A204.1 (cell line): ENCODE results near the gene GPATCH2L.

Experiments
- FAIRE-seq: peaks from 2 replicates; lab custom pipeline; 2012; peaks lifted over from hg19 to GRCh38; lab: Jason Lieb, UNC

The GPATCH2L gene

DNA sequence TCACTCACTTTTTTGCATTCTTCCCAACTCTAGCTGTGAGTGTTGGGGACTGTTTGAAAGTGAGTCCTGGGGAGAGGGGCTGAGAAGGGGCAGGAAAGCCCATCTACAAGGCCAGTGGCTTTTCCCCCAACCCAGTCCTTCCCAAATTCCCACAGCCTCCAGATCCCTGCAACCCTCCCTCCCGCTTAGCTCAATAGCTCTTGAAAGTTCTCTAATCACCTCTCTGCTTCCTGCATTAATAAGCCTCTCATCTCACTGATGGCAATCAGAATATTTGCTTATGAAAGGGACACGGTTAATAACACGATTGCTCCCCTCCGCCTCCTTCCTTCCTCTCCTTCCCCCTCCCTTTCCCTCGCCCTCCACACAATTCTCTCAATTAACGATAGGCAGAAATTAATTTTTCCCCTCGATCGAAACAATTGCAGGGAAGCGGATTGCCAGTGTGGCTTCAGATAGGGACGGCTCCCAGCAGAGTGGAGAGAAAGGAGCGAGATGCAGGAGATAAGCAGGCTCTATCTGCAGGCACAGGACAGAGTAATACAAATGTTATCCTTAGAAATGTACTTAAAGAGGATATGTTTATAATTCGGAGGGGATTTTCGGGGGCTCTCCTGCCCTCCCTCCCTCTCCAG is 15.1 kb upstream of the GPATCH2L start:
- FAIRE-seq: no peak

DNA sequence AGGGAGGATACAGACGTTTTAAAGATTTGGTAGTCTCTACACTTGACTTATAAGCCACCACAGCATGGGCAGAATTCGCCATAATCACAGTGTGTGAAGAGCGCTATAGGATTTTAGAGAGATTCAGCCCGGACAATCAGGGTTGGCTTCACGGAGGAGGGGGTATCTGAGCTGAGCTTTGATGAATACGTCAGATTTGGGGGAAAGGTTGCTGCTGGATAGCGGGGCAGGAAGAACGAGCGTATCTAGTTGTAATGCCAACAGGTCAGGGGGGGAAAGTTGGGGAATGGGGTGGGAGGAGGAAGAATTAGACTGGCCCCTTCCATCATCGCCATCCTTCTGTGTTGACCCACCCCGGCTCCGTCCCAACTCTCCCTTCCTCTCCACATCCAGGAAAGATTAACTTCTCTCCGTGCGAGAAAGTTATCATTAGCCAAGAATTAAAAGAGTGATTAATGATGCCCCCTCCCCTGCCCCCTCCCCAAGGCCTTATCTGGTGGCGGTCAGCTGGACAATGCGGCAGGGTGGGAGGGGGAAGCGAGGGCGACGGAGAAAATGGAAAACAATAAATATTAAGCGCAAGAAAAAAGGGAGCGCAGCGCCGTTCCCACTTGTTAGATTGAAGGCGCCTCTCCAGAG is 13.5 kb upstream of the GPATCH2L start:
- no peak for FAIRE-seq

DNA sequence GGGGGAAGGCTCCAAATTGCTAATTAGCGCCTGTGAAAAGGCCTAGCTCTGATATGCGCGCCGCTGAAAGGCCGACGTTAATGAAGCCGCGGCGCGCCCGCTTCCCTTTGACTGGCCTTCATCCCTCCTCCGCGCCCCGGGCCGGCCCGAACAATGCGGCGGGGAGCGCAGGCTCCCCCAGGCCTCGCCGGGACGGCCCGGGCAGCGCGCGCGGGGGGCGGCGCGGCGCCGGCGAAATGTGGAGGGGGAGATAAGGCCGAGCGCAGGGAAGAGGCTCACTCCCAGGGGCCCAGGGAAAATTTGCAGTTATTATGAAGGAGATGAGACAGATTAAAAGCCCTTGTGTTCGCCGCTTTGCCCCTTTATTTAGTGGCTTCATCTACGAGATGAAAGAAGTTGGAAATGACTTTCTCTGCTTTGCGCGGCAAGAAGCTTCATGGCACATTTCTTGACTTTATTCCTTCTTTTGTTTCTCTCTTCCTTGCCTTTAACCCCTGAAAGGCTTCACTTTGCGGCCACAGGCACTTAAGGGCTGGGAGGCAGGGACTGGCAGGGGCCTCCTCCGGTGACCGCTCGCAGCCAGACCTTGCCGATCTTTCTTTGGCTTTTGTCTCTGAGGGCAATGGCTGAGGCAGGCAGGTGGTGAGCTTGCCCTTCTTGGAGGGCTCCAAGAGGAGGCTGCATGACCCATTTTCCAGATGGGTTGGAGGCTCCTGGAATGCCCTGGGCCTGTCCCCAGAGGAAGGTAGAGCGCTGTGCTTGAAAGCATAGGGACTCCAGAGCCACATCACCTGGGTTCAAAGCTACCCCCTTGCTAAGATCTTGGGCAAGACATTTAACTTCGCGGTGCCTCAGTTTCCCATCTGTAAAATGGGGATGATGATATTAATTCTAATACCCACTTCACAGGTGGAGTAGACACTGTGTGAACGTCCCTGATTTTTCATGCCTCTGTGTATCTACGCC is 12.7 kb upstream of the GPATCH2L start:
- FAIRE-seq: no peak

DNA sequence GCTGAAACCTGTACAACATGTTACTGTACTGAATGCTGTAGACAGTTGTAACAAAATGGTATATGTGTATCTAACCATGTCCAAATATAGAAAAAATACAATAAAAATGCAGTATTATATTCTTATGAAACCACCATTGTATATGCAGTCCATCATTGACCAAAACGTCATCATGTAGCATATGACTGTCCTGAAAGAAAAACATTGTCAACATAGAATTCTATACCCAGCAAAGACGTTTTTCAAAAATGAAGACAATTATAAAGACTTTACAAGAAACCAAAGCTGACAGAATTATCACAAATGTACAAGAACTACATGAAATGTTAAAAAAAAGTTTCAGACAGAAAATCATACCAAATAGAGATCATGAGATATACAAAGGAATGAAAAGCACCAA is 8.1 kb upstream of the GPATCH2L start:
- no peak for FAIRE-seq

DNA sequence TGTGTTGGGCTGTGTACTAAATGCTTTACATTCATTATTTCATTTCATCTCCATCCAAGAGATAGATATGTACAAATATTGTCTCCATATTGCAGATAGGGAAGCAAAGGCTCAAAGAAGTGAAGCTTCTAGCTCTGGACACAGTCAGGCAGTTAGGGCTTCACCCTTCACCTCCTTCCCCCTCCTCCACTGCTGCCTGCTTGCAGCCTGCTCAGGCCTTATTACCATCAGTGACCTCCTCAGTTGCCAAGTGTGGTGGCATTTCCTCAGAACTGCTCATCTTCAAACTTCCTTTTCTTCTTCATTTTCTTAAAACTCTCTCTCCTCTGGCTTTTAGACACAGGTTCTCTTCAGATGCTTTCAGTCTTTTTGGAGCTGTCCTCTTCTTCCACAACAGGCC is 4.7 kb upstream of the GPATCH2L start:
- FAIRE-seq: no peak

DNA sequence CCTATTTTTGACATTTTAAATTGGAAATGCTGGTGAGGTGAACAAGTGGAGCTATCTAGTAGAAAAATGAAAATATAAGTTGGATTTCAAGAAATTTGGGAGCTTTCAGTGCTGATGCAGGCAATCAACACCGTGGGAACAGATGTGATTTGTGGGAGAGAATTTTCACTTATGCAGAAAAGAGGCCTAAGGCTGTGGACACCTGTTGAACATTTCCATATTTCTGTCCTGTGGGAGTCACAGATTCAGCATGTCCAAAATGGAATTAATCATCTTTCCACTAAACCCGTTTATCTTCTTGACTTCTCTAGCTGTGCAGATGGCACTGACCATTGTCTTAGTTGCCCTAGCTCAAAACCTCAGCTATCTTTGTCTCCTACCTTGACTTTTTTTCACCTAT is 2.5 kb upstream of the GPATCH2L start:
- FAIRE-seq: no peak

DNA sequence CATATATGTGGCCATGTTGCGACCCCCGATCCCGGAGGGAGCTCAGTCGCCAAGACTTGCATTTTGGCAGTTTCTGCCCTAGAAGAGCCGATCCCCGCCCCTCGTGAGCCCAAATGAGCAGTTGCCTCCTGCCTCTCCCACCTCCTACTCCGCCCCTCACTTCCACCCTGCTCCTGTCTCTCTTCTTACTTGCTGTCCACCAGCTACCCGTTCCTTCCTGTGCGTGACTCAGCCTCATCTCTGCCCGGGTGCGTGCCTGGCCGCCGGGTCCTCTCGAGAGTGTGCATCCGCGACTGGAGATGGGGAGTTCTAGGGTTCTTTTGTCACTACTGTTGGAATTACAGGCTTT is 585 bp downstream of the GPATCH2L start:
- no peak for FAIRE-seq

DNA sequence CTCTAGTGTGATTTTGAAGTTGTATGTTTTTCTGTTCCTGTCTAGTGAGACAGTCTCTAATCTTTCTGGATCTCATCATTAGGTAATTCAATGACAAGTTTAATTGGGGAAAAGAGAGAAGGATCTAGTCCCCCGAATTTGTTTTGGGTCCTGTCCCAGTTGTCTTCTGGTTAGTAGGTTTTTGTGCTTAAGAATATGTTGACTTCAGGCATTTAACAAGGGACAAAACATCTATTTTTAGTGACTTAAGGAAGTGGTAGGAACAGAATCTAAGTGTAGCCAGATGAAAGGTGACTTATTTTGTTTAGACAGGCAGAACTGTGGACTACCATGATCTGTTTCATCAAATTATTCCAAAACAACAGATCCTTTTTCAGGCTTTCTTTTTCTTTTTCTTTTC is 2.2 kb downstream of the GPATCH2L start:
- no peak for FAIRE-seq

DNA sequence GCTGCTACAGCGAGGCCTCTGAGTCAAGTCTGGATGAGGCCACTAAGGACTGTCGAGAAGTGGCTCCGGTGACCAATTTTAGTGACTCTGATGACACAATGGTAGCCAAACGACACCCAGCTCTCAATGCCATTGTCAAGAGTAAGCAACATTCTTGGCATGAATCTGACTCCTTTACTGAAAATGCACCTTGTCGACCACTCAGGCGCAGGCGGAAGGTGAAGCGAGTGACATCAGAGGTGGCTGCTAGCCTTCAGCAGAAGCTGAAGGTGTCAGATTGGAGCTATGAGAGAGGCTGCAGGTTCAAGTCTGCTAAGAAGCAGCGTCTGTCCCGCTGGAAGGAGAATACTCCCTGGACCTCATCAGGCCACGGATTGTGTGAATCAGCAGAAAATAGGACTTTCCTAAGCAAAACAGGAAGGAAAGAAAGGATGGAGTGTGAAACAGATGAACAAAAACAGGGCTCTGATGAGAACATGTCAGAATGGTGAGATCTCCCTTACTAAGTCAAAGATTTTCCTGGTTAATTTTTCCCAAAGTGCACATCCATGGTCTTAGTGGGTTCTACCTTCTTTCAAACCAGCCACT is 2.9 kb downstream of the GPATCH2L start:
- no peak for FAIRE-seq

DNA sequence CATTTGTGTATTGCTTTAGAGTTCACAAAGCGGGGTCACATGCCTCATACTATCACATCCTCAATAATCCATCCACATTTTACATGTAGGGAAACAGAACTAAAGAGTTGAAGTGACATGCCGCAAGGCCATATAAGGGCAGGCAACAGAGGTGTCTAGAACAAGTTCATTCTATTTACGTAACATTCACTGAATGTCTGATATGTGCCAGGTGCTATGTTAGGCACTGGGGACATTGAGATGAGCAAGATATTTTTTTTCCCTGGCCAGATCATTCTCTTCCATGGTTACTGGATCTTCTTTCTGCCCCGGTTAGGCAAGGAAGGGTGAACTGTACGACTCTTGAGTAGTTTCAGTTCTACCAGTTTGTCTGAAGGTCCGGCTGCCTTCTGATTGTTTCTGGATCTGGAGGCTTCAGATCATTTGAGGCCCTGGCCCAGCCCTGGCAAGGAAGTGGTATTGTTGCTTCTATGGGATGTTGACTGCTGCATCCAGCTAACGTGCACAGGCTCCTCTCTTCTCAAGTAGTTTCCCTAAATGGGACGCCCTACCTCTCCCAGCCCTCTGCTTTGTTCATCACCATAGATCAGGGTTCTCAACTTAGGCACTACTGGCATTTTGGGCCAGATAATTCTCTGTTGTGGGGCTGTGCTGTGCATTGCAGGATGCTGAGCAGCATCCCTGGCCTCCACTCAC is 12.1 kb downstream of the GPATCH2L start:
- no peak for FAIRE-seq

DNA sequence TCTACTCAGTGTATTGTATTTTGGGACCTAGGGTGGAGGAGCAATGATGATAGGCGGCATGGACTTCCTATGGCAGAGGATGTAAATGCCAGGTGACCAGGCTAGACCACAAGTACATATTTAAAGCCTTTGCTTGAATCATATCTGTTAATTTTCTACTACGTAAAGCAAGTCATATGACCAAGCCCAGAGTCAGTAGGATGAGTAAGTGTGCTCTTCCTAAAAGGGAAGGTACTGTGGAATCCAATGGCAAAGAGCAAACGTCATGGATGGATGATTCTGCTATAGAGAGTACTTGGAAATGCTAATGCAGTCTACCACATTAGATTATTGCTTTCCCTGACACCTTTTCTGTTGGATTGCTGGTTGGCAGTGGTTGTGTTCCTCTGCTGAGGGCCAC is 16.8 kb downstream of the GPATCH2L start:
- FAIRE-seq: no peak

DNA sequence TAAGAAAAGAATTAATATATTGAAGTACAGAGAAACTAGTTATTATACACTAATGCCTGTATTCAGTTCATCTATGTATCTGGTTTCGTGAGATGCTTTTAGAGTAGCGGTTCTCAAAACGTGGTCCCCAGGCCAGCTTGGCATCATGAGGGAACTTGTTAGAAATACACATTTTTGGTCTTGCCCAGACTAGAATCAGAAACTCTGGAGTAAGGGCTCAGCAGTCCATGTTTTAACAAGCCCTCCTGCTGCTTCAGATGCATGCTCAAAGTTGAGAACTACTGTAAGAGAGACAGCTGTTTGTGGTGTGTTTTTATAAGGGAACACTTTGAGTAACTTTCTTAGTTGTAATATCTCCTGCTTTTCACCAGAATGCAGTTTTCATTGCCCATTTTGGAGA is 18.1 kb downstream of the GPATCH2L start:
- no peak for FAIRE-seq

DNA sequence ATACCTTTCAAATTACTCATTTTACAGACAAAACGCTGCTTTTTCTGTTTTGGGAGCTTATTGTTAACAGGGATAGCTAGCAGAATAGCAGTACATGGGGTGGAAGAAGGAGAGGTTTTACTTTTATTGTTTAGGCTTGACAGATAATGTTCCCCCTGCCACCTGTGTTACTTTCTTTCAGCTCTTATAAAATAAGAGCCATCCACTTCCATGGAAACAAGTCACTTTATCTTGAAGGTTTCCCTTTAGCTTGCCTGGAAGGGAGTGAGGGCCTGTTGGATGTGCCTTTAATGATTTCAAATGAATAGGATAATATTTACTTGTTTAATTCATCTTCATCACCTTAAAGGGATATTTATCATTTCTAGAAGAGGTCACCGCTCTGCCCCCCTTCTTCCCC is 23.3 kb downstream of the GPATCH2L start:
- no peak for FAIRE-seq

DNA sequence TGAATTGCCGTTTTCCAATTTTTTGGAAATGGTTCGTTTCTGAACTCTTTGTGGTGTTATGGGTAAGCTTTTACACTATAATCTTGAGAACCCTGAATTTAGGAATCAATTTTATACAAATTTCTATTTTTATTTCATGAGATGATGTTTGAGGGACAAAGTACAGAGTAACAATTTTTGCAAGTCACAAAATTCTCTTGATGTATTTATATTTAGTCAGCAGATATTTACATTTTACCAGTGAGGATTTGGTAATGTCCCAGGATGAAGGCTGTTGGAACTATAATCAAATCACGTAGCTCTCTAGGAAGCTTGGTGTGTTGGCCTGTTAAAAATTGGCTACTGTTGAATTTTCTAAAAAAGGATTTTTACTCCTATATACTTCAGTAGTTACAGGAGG is 24.2 kb downstream of the GPATCH2L start:
- no peak for FAIRE-seq

DNA sequence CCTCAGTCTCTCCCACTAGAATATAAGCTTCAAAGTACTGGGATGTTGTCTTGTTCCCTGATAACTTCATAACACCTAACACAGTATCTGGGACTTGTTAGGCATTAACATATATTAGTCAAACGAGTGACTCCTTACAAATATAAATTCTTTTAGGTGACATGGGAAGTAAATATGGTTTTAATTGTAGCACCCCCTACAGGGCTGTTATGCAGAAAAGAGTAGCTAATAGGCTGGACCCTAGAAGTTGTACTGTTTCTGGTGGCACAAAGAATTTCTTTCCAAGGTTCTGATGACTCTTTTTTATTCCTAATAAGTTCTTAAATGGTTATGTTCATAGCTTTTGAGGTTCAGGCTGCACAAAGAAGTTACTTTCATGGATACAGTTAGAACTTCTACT is 29.8 kb downstream of the GPATCH2L start:
- FAIRE-seq: no peak

DNA sequence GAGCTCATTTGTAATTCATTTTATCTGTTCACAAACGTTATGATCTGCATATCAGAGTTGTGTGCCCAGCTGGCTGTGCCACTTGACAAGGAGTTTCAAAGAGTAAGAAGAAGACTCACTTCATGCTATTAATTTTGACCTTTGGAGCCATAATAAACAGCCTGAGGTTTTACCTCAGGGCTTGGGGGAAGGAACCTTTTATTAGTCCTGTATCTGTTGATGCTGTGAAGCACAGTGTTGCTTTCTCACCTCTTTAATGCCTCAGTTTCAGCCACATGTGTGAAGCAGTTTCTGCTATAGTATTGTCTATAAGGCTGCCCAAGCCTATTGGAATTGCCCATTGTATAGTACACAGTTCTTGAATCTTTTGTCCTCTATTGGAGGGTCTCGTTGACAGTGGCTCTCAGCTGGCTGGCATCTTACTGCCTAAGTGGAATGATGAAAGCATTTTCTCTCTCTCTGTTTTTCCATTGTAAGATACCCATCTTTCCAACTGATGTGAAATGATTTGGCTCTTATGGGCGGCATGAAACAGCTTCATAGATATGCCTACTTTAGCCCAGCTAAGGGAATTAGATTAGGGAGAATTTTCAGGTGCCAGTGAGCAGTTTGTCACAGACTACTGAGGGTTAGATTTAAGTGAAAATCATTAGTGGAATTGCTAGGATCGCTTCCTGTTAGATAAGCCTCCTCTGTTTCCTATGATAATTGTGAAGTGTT is 34.7 kb downstream of the GPATCH2L start:
- FAIRE-seq: no peak

DNA sequence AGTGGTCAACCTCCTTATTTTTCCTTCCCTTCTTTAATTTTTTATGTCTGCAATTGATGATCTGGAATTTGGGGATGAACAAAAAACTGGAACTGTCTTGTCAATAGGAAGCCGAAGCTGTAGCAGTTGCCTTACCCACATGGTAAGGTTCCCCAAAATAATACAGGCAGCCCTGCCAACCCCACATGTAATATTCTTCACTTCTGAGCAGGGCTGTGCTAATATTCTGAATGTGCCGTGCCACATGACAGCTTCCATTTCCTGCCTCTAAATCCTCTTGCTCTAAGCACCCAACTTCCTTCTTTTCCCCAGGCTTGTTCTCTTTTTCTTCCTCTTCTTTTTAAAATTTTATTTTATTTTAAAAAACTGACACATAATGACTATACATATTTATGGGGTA is 39.6 kb downstream of the GPATCH2L start:
- FAIRE-seq: no peak

DNA sequence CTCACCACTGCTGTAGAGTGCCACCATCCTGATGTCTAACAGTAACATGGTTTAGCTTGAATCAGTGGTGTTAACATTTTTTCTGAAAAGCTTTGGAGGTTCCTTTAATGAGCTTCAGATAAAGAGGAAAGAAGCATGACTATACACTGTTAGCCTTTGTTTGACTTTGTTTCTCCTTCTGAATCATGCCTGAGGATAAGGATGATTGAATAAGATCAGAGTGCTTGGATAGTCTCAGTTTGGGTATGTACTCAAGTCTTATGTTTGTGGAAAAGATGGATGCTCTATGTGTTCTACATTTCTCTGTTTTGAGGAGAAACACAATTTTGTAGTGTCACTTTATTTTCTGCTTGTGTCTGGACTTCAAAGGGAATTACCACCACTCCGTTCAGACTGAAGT is 42.0 kb downstream of the GPATCH2L start:
- FAIRE-seq: no peak

DNA sequence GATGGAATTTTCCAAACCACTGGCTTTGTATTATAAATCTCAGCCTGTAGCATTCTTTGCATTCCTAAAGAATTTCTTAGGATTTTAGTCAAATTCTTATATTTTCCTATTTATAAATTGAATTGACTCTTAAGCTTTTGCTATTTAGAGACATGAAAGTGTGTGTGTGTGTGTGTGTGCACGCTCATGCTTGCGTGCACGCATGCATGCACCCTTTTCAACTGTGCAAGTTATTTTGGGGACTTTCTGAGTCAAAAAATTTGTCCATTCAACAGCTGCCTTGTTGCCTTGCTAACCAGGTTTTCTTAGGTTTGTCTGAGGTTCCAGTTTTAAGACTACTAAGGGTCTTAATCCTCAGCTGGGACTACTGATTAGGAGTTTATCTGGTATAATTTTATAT is 42.6 kb downstream of the GPATCH2L start:
- FAIRE-seq: no peak

DNA sequence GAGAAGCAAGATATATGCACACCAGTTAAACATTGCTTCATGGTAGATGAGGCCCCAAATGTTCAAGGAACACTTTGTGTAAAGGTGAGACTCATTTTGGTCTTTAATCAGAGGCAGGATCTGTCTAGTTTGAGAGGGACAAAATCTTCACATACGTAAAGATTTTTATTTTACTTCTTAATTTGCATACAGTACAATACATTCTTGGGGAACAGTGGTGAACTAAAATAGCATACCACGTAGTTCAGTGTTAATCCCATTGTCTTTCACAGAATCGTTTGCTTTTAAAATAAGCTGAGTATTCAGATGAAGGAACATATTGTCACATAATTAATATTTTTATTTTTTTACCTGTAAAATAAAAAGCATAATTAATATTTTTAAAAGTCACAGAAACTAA is 43.3 kb downstream of the GPATCH2L start:
- no peak for FAIRE-seq

DNA sequence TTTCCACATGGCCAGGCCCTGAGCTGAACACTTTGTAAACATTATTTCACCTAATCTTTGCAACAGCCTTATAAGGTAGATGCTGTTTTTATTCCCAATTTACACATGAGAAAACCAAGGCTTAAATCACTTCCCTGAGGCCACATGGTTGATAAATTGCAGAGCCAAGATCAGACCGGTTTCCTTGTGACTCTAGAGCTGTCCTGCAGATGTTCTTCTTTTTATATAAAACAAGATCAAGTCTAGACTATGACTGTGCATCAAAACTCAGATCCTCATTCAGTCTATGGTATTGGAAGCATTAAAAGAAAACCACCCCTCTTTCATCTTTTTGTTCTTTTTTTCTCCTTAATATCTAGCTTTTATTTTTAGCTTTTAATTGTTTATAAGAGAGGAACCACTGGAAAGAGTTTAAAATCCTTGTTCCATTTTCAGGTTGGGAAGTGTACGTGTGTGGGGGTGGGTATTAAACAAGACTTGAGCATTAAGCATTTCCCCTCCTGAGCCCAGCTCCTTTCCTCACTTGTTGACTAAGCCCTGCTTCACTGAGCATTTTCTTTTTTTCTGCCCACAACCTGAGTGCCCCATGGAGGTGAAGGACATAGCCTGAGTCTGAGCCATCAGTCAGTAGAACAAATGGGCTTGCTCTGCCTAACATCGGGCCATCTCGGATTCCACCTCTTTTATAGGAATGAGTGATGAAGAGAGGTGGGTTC is 45.4 kb downstream of the GPATCH2L start:
- no peak for FAIRE-seq
